DND-41 (cell line): ENCODE results near the gene KRTAP9-6.
"Not testable (repeated sequence)": the region's sequence is repeated elsewhere in the genome, so short reads cannot be mapped to it uniquely, and the experiment has no call there.

Experiments
- ATAC-seq: fragments of 200-7000 bp; cut with Tn5 transposase; 3 replicates; pipeline ENCODE4 v1.9.1; 2021; ENCODE audit warnings: low read depth; ENCODE audit not compliant: insufficient read depth
- DNase-seq: peaks from one replicate; pipeline ENCODE4 v3.0.0-alpha.2; 2020
- H2AFZ ChIP-seq: 2 replicates; pipeline ENCODE4 v1.6.0; 2012; ENCODE audit warnings: low read depth, low read length
- H3K27ac ChIP-seq: 2 replicates; pipeline ENCODE4 v1.5.1; 2012; ENCODE audit warnings: low read length, inconsistent platforms
- H3K27me3 ChIP-seq: fragments of 200-600 bp; sonication (generic); 2 replicates; pipeline ENCODE4 v1.6.0; 2012; ENCODE audit warnings: low read length, mild to moderate bottlenecking, inconsistent platforms; ENCODE audit not compliant: insufficient read depth, poor library complexity
- H3K36me3 ChIP-seq: 2 replicates; pipeline ENCODE4 v1.5.1; 2012; ENCODE audit warnings: low read length, inconsistent platforms; ENCODE audit not compliant: insufficient read depth
- H3K4me1 ChIP-seq: 2 replicates; pipeline ENCODE4 v1.5.1; 2012; ENCODE audit warnings: mild to moderate bottlenecking, low read length; ENCODE audit not compliant: insufficient read depth
- H3K4me2 ChIP-seq: 2 replicates; pipeline ENCODE4 v1.6.0; 2012; ENCODE audit warnings: mild to moderate bottlenecking, moderate library complexity, low read length, inconsistent platforms; ENCODE audit not compliant: insufficient read depth
- H3K4me3 ChIP-seq, 2 experiments: fragments of 200-600 bp in 1 of 2; shearing (Covaris generic) in 1 of 2; 2 replicates each; pipeline ENCODE4 v1.5.1; 2012 to 2016; ENCODE audit warnings: inconsistent platforms in 2 of 2, low read length in 2 of 2, mild to moderate bottlenecking in 2 of 2, low read depth in 1 of 2, moderate library complexity in 1 of 2
- H3K79me2 ChIP-seq: 2 replicates; pipeline ENCODE4 v1.6.0; 2012; ENCODE audit warnings: low read length, inconsistent platforms; ENCODE audit not compliant: insufficient read depth
- H3K9ac ChIP-seq: 2 replicates; pipeline ENCODE4 v1.6.0; 2012; ENCODE audit warnings: low read depth, mild to moderate bottlenecking, inconsistent platforms, low read length, moderate library complexity
- H3K9me3 ChIP-seq: 2 replicates; pipeline ENCODE4 v1.5.1; 2012; ENCODE audit warnings: low read length, moderate library complexity, mild to moderate bottlenecking, inconsistent platforms; ENCODE audit not compliant: insufficient read depth, severe bottlenecking
- H4K20me1 ChIP-seq: 2 replicates; pipeline ENCODE4 v1.6.0; 2012; ENCODE audit warnings: low read length; ENCODE audit not compliant: insufficient read depth
- EZH2 ChIP-seq: IDR thresholded peaks from 3 replicates; pipeline ENCODE4 v1.6.1; 2012; ENCODE audit warnings: borderline replicate concordance, low read depth, mild to moderate bottlenecking, moderate library complexity, low read length, inconsistent platforms; ENCODE audit not compliant: severe bottlenecking
- TF ChIP-seq, protein P1 (sequence below): IDR thresholded peaks from 2 replicates; pipeline ENCODE4 v1.5.1; 2012; ENCODE audit warnings: borderline replicate concordance, low read length, moderate library complexity, mild to moderate bottlenecking; ENCODE audit not compliant: poor library complexity, severe bottlenecking; ENCODE audit errors: extremely low read depth

Gene KRTAP9-6

DNA sequence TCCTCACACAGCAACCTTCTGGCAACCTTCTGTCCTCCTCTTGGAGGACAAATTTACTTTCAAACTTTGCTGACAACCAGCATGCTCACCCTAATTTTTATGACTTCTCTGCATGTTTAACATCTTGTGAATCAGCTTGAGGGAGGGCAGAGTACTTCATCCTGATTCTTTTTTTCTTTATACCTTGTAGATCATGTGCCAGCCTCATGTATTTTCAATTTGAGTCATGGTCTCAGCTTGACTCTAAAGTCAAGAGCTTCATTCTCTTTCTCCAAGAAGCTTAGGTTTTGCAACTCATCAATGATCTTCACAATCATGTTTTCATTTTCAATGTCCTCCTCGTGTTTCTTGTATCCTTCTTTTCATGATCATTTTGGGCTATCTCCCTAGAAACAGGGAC lies 6.7 kb downstream of the KRTAP9-6 start:
- Histone ChIP-seq H3K4me1 (no peaks in the 10 kb centered on the region), H3K36me3 (no peaks in the 10 kb centered on the region), H3K27ac (no peak overlapping the region), H3K9ac (no peak overlapping the region), H2AFZ (no peak overlapping the region), H3K4me2 (no peak overlapping the region), H3K4me3 (no peak overlapping the region), H4K20me1 (peaks cover 3% of the 10 kb centered on the region; the same call in 1 of the 2 replicates), H3K79me2 (no peaks in the 10 kb centered on the region), H3K9me3 (no peaks in the 10 kb centered on the region), H3K27me3 (peaks cover 8% of the 10 kb centered on the region)
- ATAC-seq (no peak), DNase-seq (no peak)
- no peak for TF ChIP-seq EZH2
- TF ChIP-seq, protein P1, sequence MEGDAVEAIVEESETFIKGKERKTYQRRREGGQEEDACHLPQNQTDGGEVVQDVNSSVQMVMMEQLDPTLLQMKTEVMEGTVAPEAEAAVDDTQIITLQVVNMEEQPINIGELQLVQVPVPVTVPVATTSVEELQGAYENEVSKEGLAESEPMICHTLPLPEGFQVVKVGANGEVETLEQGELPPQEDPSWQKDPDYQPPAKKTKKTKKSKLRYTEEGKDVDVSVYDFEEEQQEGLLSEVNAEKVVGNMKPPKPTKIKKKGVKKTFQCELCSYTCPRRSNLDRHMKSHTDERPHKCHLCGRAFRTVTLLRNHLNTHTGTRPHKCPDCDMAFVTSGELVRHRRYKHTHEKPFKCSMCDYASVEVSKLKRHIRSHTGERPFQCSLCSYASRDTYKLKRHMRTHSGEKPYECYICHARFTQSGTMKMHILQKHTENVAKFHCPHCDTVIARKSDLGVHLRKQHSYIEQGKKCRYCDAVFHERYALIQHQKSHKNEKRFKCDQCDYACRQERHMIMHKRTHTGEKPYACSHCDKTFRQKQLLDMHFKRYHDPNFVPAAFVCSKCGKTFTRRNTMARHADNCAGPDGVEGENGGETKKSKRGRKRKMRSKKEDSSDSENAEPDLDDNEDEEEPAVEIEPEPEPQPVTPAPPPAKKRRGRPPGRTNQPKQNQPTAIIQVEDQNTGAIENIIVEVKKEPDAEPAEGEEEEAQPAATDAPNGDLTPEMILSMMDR, result no peak

DNA sequence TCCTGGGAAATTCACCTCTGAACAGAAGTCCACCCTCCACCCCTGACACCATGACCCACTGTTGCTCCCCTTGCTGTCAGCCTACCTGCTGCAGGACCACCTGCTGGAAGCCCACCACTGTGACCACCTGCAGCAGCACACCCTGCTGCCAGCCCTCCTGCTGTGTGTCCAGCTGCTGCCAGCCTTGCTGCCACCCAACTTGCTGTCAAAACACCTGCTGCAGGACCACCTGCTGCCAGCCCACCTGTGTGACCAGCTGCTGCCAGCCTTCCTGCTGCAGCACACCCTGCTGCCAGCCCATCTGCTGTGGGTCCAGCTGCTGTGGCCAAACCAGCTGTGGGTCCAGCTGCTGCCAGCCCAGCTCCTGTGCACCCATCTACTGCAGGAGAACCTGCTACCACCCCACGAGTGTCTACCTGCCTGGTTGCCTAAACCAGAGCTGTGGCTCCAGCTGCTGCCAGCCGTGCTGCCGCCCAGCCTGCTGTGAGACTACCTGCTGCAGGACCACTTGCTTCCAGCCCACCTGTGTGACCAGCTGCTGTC lies 10.5 kb downstream of the KRTAP9-6 start, which contains the start of gene KRTAP9-7:
Gene KRTAP9-7, plus strand, starts transcription at position 51 of the 543 bp plus-strand sequence. Its CDS starts 0 bp downstream, at position 51.
- H3K4me1 ChIP-seq, H4K20me1 ChIP-seq, H3K9me3 ChIP-seq, ATAC-seq, H3K4me3 ChIP-seq, H3K4me2 ChIP-seq, H3K36me3 ChIP-seq, H3K27ac ChIP-seq, H3K79me2 ChIP-seq, DNase-seq, H2AFZ ChIP-seq, H3K27me3 ChIP-seq, H3K9ac ChIP-seq: not testable (repeated sequence)

DNA sequence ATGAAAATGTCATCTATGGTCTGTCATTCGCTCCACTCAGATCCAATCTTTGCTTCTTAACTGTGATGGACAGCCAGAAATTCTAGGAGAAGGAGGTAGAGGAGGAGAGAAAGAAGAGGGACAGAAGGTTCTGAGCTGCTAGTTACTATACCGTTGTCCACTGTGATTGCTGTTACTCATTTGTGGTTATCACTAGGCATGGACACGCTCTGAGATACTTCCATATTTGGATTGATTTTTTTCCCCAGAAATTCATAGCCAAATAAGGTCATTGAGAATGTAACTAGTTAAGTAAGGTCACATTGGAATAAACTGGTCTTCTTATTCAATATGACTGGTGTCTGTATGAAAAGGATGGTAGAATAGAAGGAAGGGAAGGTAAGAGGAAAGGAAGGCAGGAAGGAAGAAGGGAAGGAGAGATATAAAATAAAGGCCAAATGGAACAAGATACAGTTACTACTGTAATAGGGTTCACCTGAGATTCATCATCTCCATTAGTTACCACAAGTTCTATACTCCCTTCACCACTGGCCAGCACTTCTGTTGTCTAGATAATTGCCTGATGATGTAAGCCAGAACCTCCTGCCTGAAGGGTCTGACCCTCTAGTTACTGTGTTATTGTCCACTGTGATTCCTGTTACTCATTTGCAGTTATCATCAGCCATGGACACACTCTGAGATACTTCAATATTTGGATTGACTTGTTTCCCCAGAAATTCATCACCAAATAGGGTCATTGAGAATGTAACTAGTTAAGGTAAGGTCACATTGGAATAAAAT lies 13.2 kb downstream of the KRTAP9-6 start:
- Histone ChIP-seq H3K27me3 (peaks cover 9% of the 10 kb centered on the region), H3K4me3 (no peak overlapping the region), H3K79me2 (no peaks in the 10 kb centered on the region), H3K36me3 (no peaks in the 10 kb centered on the region), H3K4me2 (no peak overlapping the region), H3K27ac (no peak overlapping the region), H3K9me3 (no peaks in the 10 kb centered on the region), H4K20me1 (peaks cover 3% of the 10 kb centered on the region; the same call in 1 of the 2 replicates), H3K4me1 (no peaks in the 10 kb centered on the region), H3K9ac (no peak overlapping the region), H2AFZ (no peak overlapping the region)
- TF ChIP-seq, protein P1, result no peak
- no peak for TF ChIP-seq EZH2
- DNase-seq (no peak), ATAC-seq (no peak)

DNA sequence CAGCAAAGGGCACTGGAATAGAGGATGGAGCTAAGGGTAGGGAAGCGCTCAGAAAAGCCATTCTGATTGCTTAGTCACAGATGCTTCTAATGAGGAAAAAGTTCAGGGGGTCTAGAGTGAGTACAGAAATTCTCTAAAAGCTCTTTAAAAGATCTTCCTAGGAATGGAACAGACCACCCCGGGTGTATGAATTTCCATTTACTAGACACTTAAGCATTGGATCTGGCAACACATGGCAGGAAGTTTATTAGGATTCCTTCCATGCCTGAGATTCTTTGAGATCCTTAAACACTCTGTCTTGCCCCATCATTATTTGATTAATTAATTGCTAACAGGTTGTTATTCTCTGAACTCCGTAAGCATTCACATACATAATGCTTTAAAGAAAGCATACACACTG lies 18.9 kb downstream of the KRTAP9-6 start:
- DNase-seq, result no peak
- Histone ChIP-seq H3K4me1 (no peaks in the 10 kb centered on the region), H4K20me1 (no peaks in the 10 kb centered on the region), H3K27me3 (peaks cover 8% of the 10 kb centered on the region), H3K79me2 (no peaks in the 10 kb centered on the region), H3K9me3 (no peaks in the 10 kb centered on the region), H3K4me2 (no peak overlapping the region), H3K4me3 (no peak overlapping the region), H3K27ac (no peak overlapping the region), H3K9ac (no peak overlapping the region), H2AFZ (no peak overlapping the region), H3K36me3 (no peaks in the 10 kb centered on the region)
- ATAC-seq, result no peak
- TF ChIP-seq, protein P1, result no peak
- TF ChIP-seq EZH2, result no peak
